GM12892 (cell line): ENCODE data around the gene NEDD4L.
A peak's percentile ranks its signal among the peaks of the same experiment; 100 is the strongest.

Source experiments
- DNase-seq: peaks from one replicate; pipeline ENCODE4 v3.0.0; 2011; ENCODE audit not compliant: insufficient read length
- FAIRE-seq: peaks from 2 replicates; lab custom pipeline; 2011; peaks lifted over from hg19 to GRCh38; lab: Jason Lieb, UNC
- POLR2A ChIP-seq: IDR thresholded peaks from 2 replicates; pipeline ENCODE4 v1.6.1; 2011; ENCODE audit warnings: low read depth, low read length, control low read depth
- POLR2AphosphoS5 ChIP-seq: IDR thresholded peaks from 2 replicates; pipeline ENCODE4 v1.6.1; 2011; ENCODE audit warnings: low read depth, low read length, control low read depth
- TAF1 ChIP-seq: IDR thresholded peaks from 2 replicates; pipeline ENCODE4 v1.6.1; 2011; ENCODE audit warnings: low read depth, mild to moderate bottlenecking, control low read depth, low read length, borderline replicate concordance

NEDD4L gene

GRCh38 chr18:58207520-58208152 is 163.6 kb downstream of the NEDD4L start:
- no peak for DNase-seq
- no peak for FAIRE-seq
- no peak for TF ChIP-seq POLR2AphosphoS5
- TF ChIP-seq TAF1 = no peak
- no peak for TF ChIP-seq POLR2A

GRCh38 chr18:58208207-58208932 is 164.3 kb downstream of the NEDD4L start:
- DNase-seq (no peak), FAIRE-seq (peak; percentile 78)
- TF ChIP-seq TAF1 (no peak), POLR2AphosphoS5 (no peak), POLR2A (no peak)

GRCh38 chr18:58209326-58209725 is 165.3 kb downstream of the NEDD4L start:
- TF ChIP-seq POLR2A (no peak), TAF1 (no peak), POLR2AphosphoS5 (no peak)
- no peak for DNase-seq
- no peak for FAIRE-seq

- DNase-seq (no peak), FAIRE-seq (no peak)
- TF ChIP-seq POLR2A (no peak), TAF1 (no peak), POLR2AphosphoS5 (no peak)
These were observed 167.5 kb downstream of the NEDD4L start for GRCh38 chr18:58211510-58211909.

- TF ChIP-seq POLR2AphosphoS5 (no peak), POLR2A (no peak), TAF1 (no peak)
- FAIRE-seq = peak; percentile 61
These were observed 168.2 kb downstream of the NEDD4L start for GRCh38 chr18:58212274-58212673.

GRCh38 chr18:58213440-58213839 is 169.4 kb downstream of the NEDD4L start:
- DNase-seq = no peak
- FAIRE-seq = peak; percentile 38
- TF ChIP-seq POLR2AphosphoS5 (no peak), POLR2A (no peak), TAF1 (no peak)

More at GRCh38 chr18:58212274-58212673, 168.2 kb downstream of the NEDD4L start:
- DNase-seq = no peak

GRCh38 chr18:58215011-58215410 is 171.0 kb downstream of the NEDD4L start:
- FAIRE-seq = no peak

GRCh38 chr18:58216071-58216481 is 172.1 kb downstream of the NEDD4L start:
- TF ChIP-seq POLR2AphosphoS5 (no peak), TAF1 (no peak), POLR2A (no peak)
- peak; percentile 74 for FAIRE-seq
- DNase-seq = no peak

More at GRCh38 chr18:58215011-58215410, 171.0 kb downstream of the NEDD4L start:
- DNase-seq = no peak
- TF ChIP-seq POLR2A = no peak
- TF ChIP-seq TAF1 = no peak
- no peak for TF ChIP-seq POLR2AphosphoS5

- TF ChIP-seq POLR2A (no peak), POLR2AphosphoS5 (no peak), TAF1 (no peak)
- FAIRE-seq = no peak
- DNase-seq = no peak
These were observed 173.0 kb downstream of the NEDD4L start for GRCh38 chr18:58217052-58217451.

GRCh38 chr18:58218117-58218516 is 174.1 kb downstream of the NEDD4L start:
- FAIRE-seq (no peak), DNase-seq (no peak)
- TF ChIP-seq POLR2AphosphoS5 = no peak
- TF ChIP-seq TAF1 = no peak
- no peak for TF ChIP-seq POLR2A

GRCh38 chr18:58221060-58221725 is 177.2 kb downstream of the NEDD4L start:
- DNase-seq (no peak), FAIRE-seq (peak; percentile 80)
- TF ChIP-seq POLR2A = peak; percentile 50; the same call in 1 of the 2 replicates
- TF ChIP-seq TAF1 = peak; percentile 45; the same call in 1 of the 2 replicates
- 0 out of 2 replicates have a peak, but pooled peaks have one; percentile 42 for TF ChIP-seq POLR2AphosphoS5
